Renal cortex interstitium (tissue), 11 donors: ENCODE results near the gene PATL2. TPM values are rescaled to one million over a fixed set of nuclear protein-coding genes. Genes with fewer than 3 reads are reported as not detected.
"Not testable (repeated sequence)": the region's sequence is repeated elsewhere in the genome, so short reads cannot be mapped to it uniquely, and the experiment has no call there.

Source experiments
- DNase-seq, 11 donors: peaks; one replicate each; pipeline ENCODE4 v3.0.0-alpha.2; 2013; ENCODE audit warnings: low read depth in 9 of 11, low spot score in 4 of 11; ENCODE audit errors: extremely low read depth in 1 of 11
- polyA plus RNA-seq, 3 donors: library from polyadenylated mRNA; unstranded; fragments of 120-200 nt; gene quantifications; one replicate each; pipeline ENCODE4 v1.2.1, GENCODE V29; 2013; ENCODE audit not compliant: insufficient read length in 3 of 3

PATL2 gene
- polyA plus RNA-seq, 3 donors = 0.64 to 2.2 (median 0.65) TPM

GRCh38 chr15:44722011-44722410 lies 10.9 kb upstream of the PATL2 start:
- no peak for DNase-seq

GRCh38 chr15:44720460-44721176 lies 9.5 kb upstream of the PATL2 start:
- DNase-seq = no peak

GRCh38 chr15:44720000-44720435 lies 8.9 kb upstream of the PATL2 start:
- DNase-seq = not testable (repeated sequence)

- no peak for DNase-seq
Observed at GRCh38 chr15:44719293-44719999, 8.3 kb upstream of the PATL2 start.

- DNase-seq = no peak
Observed at GRCh38 chr15:44718927-44719292, 7.8 kb upstream of the PATL2 start.

GRCh38 chr15:44718180-44718926 lies 7.2 kb upstream of the PATL2 start:
- DNase-seq = no peak

- no peak for DNase-seq
Observed at GRCh38 chr15:44716983-44717602, 6.0 kb upstream of the PATL2 start.

GRCh38 chr15:44715797-44716334 lies 4.7 kb upstream of the PATL2 start:
- DNase-seq = no peak

GRCh38 chr15:44715142-44715796 lies 4.1 kb upstream of the PATL2 start:
- no peak for DNase-seq

GRCh38 chr15:44713006-44713966 lies 2.2 kb upstream of the PATL2 start:
- DNase-seq = no peak

- peak in 7 of 11 donors; percentile 44 to 72 (median 64) for DNase-seq
Observed at GRCh38 chr15:44712346-44713005, 1.4 kb upstream of the PATL2 start.

GRCh38 chr15:44711743-44712345 lies 721 bp upstream of the PATL2 start:
- peak in 4 of 11 donors; percentile 31 to 50 (median 44) for DNase-seq

GRCh38 chr15:44710236-44711095 lies 657 bp downstream of the PATL2 start:
- peak in 2 of 11 donors; percentile 21 to 37 for DNase-seq

- no peak for DNase-seq
Observed at GRCh38 chr15:44706946-44707636, 4.0 kb downstream of the PATL2 start.

- no peak for DNase-seq
Observed at GRCh38 chr15:44706401-44706800, 4.7 kb downstream of the PATL2 start.
